ENCODE results near the gene RBM4. TPM values are rescaled to one million over a fixed set of nuclear protein-coding genes. Genes with fewer than 3 reads are reported as not detected.
A peak's percentile ranks its signal among the peaks of the same experiment; 100 is the strongest.

RBM4 gene
- total and polyA plus RNA-seq, 2 of the 13 experiments (the other 11 are each of a cell fraction or from before 2014, with no cell fraction given) = 126 to 136 TPM

DNA sequence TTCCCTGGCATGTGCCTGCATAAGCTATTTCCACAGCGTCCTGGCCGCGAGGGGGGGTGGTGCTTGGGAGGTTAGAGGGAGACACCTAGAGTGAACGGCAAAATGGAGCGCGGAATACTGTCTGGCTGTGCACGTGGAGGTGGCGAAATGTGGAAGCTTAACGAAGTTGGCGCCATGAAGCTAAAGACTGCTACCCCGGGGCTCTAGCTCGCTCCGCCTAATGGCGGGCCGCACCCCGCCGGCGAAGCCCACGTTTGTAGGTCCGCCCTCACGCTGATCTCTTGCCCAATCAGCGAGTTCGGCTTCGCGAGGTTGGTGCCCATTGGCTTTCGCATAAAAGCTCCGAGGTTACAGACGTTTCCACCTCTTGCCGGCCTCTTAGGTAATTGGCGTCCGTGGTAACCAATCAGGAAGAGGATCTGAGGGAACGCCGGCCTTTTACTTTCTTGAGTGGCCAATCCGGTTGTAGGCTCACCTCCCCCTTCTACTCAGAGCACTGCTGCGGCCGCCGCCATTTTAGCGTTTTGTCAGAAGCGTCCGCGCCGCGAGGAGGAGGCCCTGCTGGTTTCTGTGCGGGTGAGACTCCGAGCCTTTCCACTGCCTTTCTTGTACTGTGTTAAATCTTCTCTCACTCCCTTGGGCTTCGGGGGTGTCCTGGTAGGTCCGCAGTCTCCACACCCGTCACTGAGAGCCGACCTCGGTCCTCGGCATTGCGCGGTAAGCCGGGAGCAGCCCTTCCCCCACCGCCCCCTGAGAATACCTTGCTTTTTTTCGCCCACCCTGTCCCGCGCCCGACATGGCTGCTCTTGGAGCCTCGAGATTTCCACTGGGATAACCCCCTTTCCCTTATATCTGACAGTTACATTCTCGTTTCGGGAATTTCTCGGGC, at the start of gene RBM4 (continued):
- TF ChIP-seq, protein P1, sequence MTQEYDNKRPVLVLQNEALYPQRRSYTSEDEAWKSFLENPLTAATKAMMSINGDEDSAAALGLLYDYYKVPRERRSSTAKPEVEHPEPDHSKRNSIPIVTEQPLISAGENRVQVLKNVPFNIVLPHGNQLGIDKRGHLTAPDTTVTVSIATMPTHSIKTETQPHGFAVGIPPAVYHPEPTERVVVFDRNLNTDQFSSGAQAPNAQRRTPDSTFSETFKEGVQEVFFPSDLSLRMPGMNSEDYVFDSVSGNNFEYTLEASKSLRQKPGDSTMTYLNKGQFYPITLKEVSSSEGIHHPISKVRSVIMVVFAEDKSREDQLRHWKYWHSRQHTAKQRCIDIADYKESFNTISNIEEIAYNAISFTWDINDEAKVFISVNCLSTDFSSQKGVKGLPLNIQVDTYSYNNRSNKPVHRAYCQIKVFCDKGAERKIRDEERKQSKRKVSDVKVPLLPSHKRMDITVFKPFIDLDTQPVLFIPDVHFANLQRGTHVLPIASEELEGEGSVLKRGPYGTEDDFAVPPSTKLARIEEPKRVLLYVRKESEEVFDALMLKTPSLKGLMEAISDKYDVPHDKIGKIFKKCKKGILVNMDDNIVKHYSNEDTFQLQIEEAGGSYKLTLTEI (CRISPR knock-in tag; conservative IDR thresholded peaks at IDR 0.05) = no peak
- TF ChIP-seq FOXM1 (CRISPR knock-in tag; IDR thresholded peaks at IDR 0.05) (no peak), AGO2 (optimal IDR thresholded peaks at IDR 0.05; ENCODE audit: low read depth, low read length) (peak; percentile 99), CC2D1A (CRISPR knock-in tag; IDR thresholded peaks at IDR 0.05) (no peak), PCBP1 (IDR thresholded peaks at IDR 0.05; ENCODE audit: borderline replicate concordance, low read depth, low read length) (peak; percentile 77; the same call in 1 of the 2 replicates), IKZF1 (IDR thresholded peaks at IDR 0.05) (no peak), ZNF441 (CRISPR knock-in tag; IDR thresholded peaks at IDR 0.05; ENCODE audit: borderline replicate concordance) (no peak; the same call in 1 of the 2 replicates), ZNF768 (CRISPR knock-in tag; IDR thresholded peaks at IDR 0.05) (no peak), SIN3A (IDR thresholded peaks at IDR 0.05; ENCODE audit: borderline replicate concordance, low read depth, low read length) (peak; percentile 75), SSRP1 (CRISPR knock-in tag; IDR thresholded peaks at IDR 0.05) (no peak), YEATS4 (CRISPR knock-in tag; IDR thresholded peaks at IDR 0.05; ENCODE audit: borderline replicate concordance) (peak; percentile 92), NFYB (CRISPR knock-in tag; IDR thresholded peaks at IDR 0.05) (peak; percentile 94), RXRB (CRISPR knock-in tag; IDR thresholded peaks at IDR 0.05; ENCODE audit: borderline replicate concordance) (no peak), ZNF563 (CRISPR knock-in tag; IDR thresholded peaks at IDR 0.05) (peak; percentile 56; the same call in 1 of the 2 replicates), ZNF7 (CRISPR knock-in tag; IDR thresholded peaks at IDR 0.05) (no peak), CENPT (CRISPR knock-in tag; IDR thresholded peaks at IDR 0.05; ENCODE audit: low read depth) (no peak)
- TF ChIP-seq, protein P2, sequence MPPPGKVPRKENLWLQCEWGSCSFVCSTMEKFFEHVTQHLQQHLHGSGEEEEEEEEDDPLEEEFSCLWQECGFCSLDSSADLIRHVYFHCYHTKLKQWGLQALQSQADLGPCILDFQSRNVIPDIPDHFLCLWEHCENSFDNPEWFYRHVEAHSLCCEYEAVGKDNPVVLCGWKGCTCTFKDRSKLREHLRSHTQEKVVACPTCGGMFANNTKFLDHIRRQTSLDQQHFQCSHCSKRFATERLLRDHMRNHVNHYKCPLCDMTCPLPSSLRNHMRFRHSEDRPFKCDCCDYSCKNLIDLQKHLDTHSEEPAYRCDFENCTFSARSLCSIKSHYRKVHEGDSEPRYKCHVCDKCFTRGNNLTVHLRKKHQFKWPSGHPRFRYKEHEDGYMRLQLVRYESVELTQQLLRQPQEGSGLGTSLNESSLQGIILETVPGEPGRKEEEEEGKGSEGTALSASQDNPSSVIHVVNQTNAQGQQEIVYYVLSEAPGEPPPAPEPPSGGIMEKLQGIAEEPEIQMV (CRISPR knock-in tag; IDR thresholded peaks at IDR 0.05; ENCODE audit: low read depth) = no peak
- TF ChIP-seq, protein P3, sequence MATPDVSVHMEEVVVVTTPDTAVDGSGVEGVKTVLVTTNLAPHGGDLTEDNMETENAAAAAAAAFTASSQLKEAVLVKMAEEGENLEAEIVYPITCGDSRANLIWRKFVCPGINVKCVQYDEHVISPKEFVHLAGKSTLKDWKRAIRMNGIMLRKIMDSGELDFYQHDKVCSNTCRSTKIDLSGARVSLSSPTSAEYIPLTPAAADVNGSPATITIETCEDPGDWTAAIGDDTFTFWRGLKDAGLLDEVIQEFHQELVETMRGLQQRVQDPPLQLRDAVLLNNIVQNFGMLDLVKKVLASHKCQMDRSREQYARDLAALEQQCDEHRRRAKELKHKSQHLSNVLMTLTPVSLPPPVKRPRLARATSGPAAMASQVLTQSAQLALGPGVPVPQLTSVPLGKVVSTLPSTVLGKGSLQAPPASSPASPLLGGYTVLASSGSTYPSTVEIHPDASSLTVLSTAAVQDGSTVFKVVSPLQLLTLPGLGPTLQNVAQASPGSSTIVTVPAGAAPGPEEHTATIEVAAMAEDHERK (CRISPR knock-in tag; IDR thresholded peaks at IDR 0.05; ENCODE audit: low read depth) = peak; percentile 67; the same call in 1 of the 2 replicates
- TF ChIP-seq, protein P4, sequence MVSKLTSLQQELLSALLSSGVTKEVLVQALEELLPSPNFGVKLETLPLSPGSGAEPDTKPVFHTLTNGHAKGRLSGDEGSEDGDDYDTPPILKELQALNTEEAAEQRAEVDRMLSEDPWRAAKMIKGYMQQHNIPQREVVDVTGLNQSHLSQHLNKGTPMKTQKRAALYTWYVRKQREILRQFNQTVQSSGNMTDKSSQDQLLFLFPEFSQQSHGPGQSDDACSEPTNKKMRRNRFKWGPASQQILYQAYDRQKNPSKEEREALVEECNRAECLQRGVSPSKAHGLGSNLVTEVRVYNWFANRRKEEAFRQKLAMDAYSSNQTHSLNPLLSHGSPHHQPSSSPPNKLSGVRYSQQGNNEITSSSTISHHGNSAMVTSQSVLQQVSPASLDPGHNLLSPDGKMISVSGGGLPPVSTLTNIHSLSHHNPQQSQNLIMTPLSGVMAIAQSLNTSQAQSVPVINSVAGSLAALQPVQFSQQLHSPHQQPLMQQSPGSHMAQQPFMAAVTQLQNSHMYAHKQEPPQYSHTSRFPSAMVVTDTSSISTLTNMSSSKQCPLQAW (CRISPR knock-in tag; IDR thresholded peaks at IDR 0.05) = peak; percentile 46

Data from HepG2 (cell line).